Brain microvascular endothelial cell (primary cell): Measurements from ENCODE around the gene EME2.
"Not testable (repeated sequence)": the region's sequence is repeated elsewhere in the genome, so short reads cannot be mapped to it uniquely, and the experiment has no call there.

Source experiments
- DNase-seq: peaks from one replicate; pipeline ENCODE4 v3.0.0-alpha.2; 2020
- H3K27ac ChIP-seq: fragments of 250-450 bp; sonication (Bioruptor Pico); 2 replicates; pipeline ENCODE4 v1.5.1; 2020; ENCODE audit warnings: mild to moderate bottlenecking, moderate library complexity
- H3K27me3 ChIP-seq: fragments of 250-450 bp; sonication (Bioruptor Pico); replicated peaks from 2 replicates; pipeline ENCODE4 v1.5.1; 2020; ENCODE audit warnings: mild to moderate bottlenecking
- H3K36me3 ChIP-seq: fragments of 250-450 bp; sonication (Bioruptor Pico); replicated peaks from 2 replicates; pipeline ENCODE4 v1.5.1; 2020; ENCODE audit warnings: mild to moderate bottlenecking
- H3K4me3 ChIP-seq: 2 replicates; pipeline ENCODE4 v1.5.1; 2011; ENCODE audit warnings: low read depth, mild to moderate bottlenecking, control low read depth, low read length, moderate library complexity
- in situ Hi-C: cut with HindIII; loops from 2 replicates; pipeline ENCODE4 v1.10.0; 2017; ENCODE audit warnings: low sequenced_read_pairs, low pct_ligation_motif_present
- TF ChIP-seq, protein P1 (sequence below): IDR thresholded peaks from 2 replicates; pipeline ENCODE4 v1.5.1; 2011; ENCODE audit warnings: low read depth, mild to moderate bottlenecking, moderate library complexity, low read length, control low read depth, inconsistent platforms; ENCODE audit errors: missing control alignments

Gene EME2

DNA sequence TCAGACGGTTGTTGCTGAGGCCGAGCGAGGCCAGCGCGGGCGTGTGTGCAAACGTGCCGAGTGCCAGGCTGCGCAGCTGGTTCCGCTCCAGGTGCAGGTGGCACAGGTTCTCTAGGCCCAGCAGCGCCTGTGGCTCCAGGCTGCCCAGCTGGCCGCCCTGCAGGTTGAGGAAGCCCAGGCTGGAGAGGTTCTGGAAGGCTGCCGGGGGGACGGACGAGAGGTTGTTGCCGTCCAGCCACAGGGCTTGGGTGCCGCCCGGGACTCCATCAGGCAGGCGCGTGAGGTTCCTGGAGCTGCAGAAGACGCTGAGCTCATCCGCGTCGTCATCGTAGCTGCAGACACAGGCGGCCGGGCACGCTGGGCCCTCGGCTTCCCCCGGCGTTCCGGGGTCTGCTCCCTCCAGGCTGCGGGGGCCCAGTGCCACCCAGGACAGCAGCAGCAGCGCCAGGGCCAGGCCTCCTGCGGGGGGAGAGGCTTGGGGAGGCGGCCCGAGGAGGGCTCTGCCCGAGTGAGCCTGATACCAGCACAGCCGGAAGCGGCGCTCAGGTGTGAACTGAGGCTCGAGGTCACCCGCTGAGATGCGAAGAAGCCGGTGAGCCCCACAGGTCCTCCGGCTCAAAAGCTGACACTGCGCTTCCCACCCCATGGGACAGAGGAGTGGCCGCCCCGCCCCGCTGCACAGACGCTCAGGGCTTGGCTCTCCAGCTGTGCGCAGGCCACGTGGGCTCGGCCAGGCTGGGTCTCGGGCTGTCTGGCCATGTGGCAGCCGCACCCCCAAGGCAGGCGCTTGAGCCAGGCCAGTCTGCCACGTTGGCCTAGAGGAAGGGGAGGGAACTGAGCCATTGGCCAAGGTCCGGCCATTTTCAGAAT is 19.6 kb downstream of the EME2 start:
- TF ChIP-seq, protein P1, sequence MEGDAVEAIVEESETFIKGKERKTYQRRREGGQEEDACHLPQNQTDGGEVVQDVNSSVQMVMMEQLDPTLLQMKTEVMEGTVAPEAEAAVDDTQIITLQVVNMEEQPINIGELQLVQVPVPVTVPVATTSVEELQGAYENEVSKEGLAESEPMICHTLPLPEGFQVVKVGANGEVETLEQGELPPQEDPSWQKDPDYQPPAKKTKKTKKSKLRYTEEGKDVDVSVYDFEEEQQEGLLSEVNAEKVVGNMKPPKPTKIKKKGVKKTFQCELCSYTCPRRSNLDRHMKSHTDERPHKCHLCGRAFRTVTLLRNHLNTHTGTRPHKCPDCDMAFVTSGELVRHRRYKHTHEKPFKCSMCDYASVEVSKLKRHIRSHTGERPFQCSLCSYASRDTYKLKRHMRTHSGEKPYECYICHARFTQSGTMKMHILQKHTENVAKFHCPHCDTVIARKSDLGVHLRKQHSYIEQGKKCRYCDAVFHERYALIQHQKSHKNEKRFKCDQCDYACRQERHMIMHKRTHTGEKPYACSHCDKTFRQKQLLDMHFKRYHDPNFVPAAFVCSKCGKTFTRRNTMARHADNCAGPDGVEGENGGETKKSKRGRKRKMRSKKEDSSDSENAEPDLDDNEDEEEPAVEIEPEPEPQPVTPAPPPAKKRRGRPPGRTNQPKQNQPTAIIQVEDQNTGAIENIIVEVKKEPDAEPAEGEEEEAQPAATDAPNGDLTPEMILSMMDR, result no peak
- Histone ChIP-seq H3K4me3 (no peak overlapping the region), H3K36me3 (peaks cover 18% of the 10 kb centered on the region), H3K27ac (no peak overlapping the region), H3K27me3 (no peaks in the 10 kb centered on the region)
- in situ Hi-C loops, result no loop called here
- no peak for DNase-seq

DNA sequence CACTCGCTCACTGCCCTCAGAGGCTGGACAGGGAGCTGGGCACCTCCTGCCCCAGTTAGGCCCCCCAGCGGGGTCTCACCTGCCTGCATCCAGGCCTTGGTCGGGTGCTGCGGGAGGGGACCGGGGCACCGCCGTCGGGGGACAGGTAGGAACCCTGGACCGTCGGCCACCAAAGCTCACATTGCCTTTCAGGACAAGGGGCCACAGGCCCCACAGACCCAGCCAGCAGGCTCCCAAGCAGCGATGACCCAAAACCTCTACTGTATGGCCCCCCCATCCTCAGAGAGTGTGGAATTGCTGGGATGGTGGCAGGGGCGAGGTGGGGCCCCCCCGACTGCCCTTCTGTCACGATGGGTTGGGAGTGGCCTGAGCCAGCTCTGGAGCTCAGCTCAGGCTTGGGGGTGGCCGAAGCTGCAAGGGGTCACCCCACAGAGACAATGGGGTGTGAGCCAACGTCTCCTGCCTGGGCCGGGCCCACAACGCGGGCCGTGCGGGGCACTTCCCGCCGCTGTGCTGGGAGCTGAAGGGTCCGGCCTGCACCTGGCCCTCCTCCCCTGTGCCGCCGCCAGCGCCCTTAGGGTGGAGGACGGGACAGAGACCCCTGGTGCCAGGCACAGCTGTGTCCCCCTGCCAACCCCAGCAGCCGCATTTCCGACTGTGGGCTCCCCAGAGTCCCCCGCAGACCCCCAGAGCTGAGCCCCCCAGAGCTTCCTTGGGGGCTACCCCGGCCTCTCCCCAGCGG is 20.4 kb downstream of the EME2 start:
- Histone ChIP-seq H3K36me3 (peaks cover 15% of the 10 kb centered on the region), H3K27me3 (no peaks in the 10 kb centered on the region), H3K4me3 (no peak overlapping the region), H3K27ac (no peak overlapping the region)
- TF ChIP-seq, protein P1, result no peak
- DNase-seq, result no peak
- in situ Hi-C loops, result no loop called here

DNA sequence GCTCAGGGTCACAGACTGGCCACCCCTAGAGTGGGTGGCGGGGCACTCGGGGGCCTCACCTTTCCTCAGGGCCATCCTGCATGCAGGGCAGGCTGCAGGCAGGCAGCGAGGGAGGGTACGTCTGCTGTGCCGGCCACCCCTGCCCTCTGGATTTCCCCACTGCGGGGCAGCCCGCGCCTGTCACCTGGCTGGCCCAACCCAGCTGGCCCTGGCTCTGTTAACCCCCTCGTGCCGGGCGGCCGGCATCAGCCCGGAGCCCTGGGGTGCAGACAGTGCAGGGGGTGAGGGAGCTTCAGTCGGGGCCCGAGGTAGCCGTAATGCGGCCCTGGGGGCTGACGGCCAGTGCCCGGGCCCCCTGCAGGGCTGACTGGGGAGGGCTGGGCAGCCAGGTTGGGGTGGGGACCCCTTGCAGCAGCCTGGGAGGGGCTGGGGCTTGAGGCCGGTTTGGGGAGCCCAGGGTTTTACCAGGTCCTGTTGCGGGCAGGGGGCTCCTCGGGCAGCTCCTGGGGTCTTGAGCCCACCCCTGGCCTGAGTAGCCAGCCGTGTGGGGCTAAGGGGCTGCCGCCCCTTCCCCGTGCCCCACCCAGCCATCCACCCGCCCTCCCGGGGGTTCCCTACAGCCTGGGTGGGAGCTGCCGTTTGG is 21.1 kb downstream of the EME2 start, which contains the start of gene IGFALS:
IGFALS (minus strand) TSS at position 128 of the 643 bp plus-strand sequence; CDS start at position 75, 53 bp downstream.
- TF ChIP-seq, protein P1, result no peak
- Histone ChIP-seq H3K27ac (no peak within 1 kb of the TSS), H3K4me3 (no peak within 1 kb of the TSS), H3K27me3 (no peaks in the 10 kb centered on the region), H3K36me3 (peaks cover 8% of the 10 kb centered on the region)
- no peak for DNase-seq
- in situ Hi-C loops, result no loop called here

DNA sequence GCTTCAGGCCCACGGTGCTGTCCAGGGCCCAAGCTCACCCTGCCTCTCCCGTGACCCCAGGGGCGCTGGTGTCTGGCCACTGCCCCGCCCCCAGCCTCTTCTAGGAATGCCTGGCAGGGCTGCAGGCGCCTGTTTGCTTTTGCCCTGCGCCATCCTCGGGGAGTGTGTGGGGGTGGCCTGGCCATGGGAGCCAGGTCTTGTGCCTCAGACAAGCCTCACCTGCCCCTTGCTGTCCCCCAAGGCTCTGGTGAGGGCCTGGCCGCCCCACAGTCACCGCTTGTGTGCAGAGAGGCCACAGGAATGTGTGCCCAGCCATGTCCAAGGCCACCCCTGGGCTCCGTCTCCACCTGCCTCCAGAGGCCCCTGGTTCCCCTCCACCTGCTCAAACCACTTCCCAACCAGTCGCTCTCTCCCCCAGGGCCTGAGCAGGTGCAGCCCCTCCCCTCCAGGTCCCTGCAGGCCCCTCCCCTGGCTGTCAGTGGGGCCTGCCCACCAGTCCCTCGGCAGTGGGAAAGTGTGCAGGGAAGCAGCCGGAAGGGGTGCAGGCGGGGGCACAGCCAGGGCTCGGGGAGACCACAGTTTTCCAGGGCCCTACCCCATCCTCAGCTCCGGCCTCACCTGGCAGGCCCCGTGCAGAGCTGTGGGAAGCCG is 21.7 kb downstream of the EME2 start:
- Histone ChIP-seq H3K27me3 (no peaks in the 10 kb centered on the region), H3K36me3 (peaks cover 4% of the 10 kb centered on the region), H3K27ac (no peak overlapping the region), H3K4me3 (no peak overlapping the region)
- TF ChIP-seq, protein P1, result no peak
- no peak for DNase-seq
- in situ Hi-C loops, result no loop called here

DNA sequence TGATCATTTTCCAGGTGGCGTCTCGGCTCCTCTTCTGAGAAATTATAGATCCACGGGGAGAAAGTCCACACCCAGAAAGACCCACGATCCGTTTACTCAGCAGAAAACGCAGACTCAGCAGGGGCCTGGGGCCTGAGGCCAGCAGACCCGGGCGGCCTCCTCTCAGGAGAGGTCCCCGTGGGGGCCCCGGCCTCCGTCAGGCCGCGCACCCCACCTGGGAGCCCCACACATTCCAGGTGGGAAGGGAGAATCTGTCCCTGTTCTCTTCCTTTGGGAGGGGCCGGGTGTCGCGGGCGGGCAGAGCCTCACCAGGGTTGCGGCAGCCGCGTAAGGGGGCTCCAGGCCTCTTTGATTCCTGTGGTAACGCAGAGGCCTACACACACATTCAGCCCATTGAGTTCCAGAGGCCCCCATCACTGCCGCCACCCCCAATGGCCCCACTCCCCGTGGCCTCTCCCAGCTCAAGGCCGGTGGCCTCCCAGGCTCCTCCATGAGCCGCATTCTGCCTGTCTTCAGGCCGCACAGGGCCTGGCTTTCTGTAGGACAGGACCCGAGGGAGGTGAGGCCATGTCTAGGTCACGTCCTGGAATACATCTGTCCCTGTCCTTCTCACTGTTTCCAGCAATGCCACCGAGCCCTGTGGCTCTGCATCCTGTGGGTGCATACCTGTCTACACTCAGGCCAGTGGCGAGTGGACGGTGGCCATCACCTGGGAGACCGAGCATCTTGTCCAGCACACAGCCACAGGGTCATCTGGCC is 22.5 kb downstream of the EME2 start:
- no peak for DNase-seq
- Histone ChIP-seq H3K27me3 (no peaks in the 10 kb centered on the region), H3K27ac (no peak overlapping the region), H3K4me3 (no peak overlapping the region), H3K36me3 (peaks cover 4% of the 10 kb centered on the region)
- TF ChIP-seq, protein P1, result no peak
- in situ Hi-C loops, result no loop called here

DNA sequence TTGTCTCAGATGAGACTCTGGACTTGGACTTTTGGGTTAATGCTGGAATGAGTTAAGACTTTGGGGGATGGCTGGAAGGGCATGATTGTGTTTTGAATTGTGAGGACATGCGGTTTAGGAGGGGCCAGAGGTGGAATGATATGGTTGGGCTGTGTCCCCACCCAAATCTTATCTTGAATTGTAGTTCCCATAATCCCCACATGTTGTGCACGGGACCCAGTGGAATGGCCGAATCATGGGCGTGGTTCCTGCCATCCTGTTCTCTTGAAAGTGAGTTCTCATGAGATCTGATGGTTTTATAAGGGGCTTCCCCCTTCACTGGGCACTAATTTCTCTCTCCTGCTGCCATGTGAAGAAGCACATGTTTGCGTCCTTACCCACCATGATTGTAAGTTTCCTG is 26.7 kb downstream of the EME2 start:
- H3K27me3 ChIP-seq, DNase-seq, H3K27ac ChIP-seq, H3K4me3 ChIP-seq, H3K36me3 ChIP-seq, in situ Hi-C loops: not testable (repeated sequence)
